Fibroblast of the conjunctiva (primary cell): ENCODE measurements around the gene NPHP4.

Experiments
- DNase-seq: peaks from one replicate; pipeline ENCODE4 v3.0.0-alpha.2; 2010; ENCODE audit warnings: low read depth

Gene NPHP4

DNA sequence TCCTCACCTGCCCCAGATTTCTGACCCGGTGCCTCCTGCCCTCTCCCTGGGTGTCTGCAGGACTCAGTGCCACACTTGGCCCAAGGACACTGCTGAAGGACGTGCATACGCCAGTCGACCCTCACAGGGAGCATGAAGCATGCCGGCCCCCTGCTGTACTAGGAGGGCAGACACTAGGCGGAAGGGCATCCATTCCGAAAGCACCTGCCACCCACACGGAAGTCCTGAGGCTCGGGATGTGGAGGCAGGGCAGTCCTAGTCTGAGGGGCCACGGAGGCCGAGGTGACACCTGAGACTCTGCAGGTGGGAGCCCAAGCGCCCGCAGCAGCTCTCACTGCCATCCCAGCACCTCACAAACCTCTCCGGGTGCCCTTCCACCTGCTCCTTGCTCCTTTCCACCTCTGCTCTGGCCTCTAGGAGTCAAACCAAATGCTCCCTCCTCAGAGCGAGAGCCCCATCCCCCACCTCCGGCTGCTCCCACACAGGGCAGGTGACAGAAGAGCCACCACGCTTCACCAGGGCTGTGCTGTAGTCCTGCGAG lies 2.4 kb downstream of the NPHP4 start:
- no peak for DNase-seq

DNA sequence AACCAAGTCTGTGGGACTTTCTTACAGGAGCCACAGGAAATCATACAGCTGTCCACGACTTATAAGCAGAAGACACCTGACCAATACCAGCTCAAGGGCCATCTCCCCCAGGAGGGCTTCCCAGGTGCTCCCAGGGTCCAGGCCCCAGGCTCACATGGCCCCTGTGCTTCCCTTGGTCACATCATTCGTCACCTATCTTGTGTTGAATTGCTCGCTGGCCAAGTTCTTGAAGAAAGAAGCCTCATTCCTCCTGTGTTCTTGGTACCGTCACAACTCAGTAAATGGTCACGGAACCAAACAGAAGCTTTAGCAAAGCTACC lies 3.0 kb downstream of the NPHP4 start:
- DNase-seq = no peak

DNA sequence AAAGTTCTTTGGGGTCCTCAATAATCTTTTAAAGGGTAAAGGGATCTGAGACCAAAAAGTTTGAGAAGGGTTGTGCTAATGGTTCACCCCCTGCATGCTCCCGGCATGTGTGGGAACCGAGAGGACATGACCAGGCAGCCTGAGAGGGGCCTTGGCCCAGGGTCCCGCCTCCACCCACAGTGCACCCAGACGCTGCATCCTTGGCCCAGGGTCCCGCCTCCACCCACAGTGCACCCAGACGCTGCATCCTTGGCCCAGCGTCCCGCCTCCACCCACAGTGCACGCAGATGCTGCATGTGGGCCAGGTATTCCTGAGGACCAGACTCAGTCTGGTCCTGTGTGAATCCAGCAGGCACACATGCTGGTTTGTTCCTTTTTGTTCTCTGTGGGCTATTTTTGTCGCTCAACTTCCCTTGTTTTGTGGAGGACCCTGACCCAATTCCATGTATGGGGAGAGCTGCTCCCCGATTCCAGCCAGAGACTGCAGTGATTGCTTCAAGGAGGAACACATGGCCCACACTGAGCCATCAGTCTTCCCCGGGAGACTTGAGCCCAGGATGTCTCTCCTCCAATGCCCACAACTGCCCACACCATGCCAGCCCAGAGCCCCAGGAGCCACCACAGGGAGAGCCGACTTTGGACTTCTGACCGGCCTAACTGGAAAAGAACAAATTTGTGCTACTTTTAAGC lies 3.5 kb downstream of the NPHP4 start:
- DNase-seq = no peak

DNA sequence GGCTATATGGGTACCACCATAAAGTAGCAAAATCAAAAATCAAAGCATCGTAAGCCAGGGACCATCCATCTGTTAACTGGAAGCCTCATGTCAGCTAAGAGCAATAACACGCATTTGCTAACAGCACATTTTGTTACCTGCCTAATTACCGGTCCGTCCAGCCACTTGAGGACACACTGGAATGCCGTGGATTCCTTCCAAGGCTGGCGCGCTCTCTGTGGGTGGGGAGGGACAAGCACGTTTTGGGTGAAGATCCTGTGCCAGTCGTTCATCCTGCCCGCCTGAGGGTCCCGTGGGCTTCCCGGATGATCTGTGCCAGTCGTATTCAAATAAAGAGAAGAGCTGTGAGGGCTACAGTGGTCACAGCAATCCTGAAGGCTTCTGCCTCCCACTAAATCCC lies 6.2 kb downstream of the NPHP4 start:
- DNase-seq = no peak

DNA sequence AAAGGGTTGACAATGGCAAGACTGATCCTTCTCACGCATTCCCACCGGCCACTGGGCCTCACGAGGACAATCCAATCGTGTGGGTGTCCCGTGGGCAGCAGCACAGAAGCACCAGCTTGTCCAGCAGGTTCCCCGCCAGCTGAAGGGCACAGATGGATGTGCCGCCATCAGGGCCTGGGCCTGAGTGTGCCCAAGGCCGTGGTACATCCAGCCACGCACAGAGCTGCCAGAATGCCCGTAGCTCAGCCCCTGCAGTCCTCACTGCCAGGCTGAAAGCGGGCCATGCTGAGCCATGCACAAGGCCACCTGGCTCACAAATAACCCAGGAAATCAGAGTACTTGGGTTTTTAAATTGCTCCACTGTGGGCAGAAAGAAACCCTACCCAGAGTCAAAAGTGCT lies 7.0 kb downstream of the NPHP4 start:
- DNase-seq = no peak

DNA sequence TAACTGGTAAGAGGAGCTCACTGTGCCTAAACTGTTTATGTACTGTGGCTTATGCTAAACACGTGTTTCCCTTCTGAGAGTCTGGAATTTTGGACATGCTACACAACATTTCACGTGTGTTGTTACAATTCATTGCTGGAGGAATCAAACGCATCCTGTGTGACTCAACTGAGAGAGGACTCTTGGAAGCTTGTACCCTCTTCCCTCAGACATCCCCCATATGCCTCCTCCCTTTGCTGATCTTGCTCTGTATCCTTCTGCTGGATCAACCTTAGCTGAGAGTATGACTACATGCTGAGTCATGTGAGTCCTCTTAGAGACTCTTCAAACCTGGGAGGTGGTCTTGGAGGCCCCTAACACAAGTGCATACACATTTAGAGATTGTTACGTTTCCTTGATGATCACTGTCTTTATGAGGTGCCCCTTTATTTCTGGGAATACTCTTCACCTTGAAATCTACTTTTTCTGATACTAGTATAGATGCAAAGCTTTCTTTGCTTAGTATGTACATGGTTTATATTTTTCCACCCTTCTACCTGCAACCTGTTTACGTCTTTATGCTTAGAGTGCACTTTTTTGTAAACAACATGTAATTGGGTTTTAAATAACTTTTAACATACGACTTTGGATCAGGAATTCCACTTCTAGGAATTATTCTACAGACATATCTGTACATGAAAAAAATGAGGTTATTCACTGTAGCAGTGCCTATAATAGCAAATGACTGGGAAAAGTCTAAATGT lies 8.7 kb downstream of the NPHP4 start:
- DNase-seq = peak; percentile 12

DNA sequence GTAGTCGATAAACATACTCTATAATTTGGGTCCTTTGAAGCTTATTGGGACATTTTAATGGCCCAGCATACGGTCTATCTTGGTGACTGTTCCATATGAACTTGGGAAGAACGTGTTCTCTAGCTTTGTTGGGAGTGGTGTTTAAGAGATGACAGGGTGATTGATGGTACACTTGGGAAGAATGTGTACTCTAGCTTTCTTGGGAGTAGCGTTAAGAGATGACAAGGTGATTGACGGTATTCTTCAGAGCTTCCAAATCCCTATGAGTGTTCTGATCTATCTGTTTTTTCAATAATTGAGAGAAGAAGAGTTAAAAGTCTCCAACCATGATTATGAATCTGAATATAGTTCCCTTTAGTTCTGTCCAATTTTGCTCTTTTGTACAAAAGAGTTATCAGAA lies 9.4 kb downstream of the NPHP4 start:
- no peak for DNase-seq

DNA sequence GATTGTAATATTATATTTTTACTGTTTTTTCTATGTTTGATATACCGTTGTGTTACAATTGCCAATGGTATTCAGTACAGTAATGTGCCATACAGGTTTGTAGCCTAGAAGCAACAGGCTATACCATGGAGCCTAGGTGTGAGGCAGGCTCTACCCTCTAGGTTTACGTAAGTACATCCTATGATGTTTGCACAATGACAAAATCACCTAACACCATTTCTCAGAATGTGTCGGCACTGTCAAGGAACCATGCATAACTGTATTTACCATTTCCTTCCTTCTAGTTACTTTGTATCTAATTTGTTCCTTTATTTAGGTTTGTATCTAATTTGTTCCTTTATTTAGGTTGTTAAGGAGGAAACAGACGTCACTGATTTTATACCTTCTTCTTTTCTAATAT lies 9.9 kb downstream of the NPHP4 start:
- DNase-seq = no peak

DNA sequence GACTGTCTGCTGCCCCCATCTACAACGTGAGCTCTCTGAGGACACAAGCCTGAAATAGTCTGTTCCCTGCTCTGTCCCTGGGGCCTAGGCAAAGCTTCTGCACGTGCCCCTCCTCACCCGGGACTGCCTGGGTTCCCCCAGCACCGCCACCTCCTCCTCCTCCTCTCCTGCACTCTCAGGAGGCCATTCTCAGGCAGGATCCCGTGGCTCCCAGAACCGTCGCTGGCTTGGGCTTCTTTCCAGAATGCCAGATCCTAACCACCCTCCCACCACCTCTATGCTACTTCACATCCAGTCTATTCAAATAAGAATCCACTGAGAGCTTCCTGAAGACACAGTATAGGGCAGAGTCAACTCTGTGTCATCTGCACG lies 11.2 kb downstream of the NPHP4 start:
- no peak for DNase-seq

DNA sequence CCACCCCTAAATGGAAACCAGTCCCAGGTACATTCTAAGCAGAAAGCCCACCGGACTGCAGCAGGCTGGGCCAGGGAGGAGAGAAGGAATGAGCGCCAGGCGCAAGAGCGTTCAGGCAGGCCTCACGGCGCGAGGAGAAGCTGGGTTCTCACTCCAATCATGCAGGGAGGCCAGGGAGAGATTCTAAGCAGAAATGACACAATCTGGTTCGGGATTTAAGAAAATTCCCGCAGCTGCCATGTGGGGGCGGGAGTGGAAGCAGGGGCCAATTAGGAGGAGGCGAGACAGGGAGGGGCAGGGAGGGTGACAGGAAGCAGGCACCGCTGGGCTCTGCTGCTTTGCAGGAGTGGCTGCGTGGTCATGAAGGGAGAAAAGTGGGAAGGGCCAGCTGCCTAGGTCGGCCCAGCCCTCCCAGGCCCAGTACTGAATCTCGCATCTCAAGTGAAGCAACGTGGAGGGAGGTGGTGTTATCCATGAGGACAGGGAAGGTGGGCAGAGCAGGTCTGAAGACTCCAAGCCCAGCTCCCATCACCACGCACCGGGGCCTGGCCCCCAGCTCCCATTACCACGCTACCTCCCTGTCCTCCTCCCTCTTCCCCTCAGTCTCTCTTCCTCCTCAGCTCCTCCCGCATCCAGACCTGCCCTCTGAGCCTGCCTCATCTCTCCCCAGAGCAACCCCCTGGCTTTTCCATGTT lies 11.8 kb downstream of the NPHP4 start:
- DNase-seq = peak; percentile 14

DNA sequence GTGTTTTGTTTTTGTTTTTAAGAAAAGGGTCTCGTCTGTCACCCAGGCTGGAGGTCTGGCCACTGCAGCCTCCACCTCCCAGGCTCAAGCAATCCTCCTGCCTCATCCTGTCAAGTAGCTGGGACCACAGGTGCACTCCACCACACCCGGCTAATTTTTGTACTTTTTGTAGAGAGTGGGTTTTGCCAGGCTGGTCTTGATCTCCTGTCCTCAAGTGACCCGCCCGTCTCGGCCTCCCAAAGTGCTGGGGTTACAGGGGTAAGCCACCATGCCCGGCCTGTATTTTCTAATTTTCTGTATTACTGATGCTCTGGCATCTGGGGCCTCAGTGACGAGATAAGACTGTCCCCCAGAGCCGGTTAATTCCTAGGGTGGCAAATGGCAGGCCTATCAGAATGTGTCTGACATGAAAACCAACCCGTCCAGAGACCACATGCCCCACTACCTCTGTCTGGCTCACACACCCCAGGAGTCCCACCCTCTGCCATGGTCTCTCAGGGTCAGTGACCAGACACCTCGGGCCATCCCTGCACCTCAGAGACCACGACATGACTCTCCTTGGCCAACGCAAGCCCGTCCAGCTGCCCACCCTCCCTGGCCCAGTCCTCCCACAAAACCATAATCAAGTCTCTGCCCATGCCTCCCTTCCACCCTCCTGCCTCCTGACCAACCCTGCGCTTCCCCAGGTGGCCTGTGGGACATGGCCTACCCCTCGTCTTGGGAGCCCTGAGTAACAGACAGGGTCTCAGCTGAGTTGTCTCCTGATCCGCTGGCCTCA lies 12.5 kb downstream of the NPHP4 start:
- no peak for DNase-seq

DNA sequence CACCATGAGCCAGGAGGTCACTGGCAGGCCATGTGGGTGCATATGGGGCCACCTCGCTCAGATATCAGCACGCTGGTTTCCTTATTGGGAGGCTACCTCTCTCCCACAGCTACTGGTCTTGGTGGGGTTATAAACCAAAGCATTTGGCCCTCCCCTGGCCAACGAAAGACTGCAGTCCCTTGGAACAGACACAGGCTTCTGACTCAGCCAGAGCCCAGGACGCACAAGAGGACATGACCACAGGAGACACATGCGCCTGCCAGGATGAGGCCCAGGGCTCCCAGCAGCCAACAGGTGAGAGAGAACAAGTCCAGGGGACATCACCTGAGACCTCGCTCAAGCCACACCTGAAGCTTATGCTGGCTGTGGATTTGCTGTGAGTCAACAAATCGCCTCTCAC lies 13.8 kb downstream of the NPHP4 start:
- DNase-seq = no peak

DNA sequence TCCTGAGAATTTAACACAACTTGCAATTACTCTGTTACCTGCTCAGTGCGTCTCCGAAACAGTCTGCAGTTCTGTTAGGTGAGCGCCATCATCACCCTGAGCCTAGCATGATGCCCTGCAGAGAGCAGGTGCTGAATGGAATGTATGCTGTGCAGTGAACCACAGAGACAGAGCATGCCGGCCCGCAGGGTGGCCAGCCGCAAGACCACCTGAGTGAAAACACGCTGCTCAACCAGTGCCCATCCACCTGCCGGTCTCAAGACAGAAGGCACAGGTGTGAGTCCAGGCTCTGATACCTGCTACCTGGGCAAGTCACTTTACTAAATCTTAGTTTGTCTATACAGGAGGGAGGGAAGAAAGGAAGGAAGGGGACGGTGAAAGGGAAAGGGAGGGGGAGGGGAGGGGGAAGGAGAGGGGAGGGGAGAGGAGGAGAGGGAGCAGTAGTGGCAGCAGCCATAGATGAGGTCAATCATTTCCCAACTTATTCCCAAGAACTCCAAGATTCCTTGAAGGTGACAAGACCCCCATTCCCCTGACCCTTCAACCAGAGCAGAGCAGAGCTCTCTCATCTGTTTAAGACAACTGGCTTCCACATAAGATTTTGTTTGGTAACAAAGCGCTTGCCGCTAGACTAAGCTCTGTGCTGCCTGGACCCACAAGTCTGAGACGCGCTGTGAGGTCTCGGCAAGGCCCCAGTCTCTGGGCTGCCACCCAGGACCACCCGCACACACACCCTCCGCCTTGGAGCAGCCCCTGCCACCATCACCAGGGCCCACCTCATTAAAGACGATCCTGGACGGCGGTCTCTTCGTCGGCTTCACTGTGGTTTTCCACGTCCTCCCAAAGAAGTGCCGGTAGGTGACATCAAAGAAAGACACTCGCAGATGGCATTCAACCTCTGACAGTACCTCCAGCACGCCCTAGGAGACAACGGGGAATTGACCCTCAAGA lies 14.5 kb downstream of the NPHP4 start:
- DNase-seq = no peak

DNA sequence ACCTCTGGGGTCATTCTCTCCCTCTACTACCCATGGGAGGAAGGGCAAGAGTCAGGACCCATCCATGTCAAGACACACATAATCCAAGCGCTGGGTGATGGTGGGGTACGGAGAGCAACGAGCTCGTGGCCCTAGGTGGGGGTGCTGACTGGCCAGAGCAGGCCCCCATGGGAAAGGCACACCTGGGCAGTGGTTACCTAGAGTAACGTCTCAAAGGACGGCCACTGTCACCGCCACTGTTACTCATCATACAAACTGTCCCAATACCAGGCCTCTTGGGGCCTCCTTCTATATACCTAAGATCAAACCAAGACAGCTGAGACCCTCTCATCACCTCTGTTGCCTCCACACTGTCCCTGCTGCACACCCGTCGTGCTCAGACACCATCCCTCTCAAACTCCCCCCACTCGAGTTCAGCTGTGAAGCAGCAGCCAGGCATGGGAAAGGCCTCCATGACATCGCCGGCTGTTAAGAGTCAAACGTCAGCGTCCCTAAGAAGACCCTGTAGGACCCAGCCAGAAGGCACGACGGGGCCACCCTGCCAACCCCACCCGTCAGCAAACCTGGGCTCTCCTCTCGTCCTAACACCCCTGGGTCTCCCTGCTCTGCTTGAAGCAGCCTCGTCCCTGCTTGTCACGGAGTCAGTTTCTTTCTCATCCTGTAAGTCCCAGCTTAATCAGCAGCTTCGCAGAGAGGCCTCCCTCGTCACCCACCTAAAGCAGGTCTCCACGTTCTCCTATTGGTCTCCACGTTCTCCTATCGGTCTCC lies 15.3 kb downstream of the NPHP4 start:
- no peak for DNase-seq

DNA sequence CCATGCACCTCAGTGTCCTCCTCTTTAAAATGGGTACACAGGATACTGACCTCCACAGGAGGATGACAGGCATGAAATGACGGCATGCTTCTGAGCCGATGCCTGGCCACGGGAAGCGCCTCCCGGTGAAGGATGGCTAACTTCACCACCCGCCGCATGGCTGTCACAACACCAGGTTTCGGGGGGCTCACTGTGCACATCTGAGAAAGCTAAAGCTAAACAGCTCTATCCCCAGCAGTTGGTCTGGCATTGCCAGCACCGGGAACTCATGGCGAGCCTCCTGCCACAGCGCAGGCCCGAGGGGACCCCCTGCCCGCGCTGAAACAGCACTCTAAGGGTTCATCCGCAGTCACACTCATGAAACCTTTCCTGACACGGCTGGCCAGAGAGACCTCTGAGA lies 16.0 kb downstream of the NPHP4 start:
- DNase-seq = no peak

DNA sequence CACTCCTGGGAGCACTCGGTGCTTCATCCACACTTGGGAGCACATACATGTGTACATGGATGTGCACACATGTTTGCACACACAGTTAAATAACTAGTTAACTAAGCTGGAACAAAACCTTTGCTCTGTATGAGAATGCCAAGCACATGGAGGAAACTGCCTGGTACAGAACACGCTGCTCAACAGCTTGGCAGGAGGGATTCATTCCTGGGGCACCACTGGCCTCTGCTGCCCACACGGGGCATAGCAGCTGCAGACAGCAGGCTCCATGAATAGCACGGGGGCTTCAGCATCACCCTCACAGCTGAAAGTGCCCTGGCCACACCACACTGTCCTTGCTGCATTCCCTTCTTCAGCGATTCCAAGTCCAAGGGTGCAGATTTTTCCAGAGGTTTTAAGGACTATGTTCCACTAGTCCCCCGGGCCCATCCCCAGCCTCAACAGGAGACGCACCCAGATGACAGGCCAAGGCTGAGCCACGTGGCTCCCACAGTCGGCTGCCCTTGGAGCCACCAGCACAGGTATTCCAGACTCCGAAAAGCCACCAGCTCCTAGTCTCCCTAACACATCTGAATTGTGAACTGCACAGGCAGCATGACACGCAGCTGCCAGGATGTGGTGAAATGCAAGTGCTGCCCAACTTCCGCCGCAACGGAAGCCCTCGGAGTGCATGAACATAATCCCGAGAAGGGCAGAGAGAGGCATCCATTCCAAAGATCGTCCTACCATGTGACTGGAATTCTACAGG lies 16.9 kb downstream of the NPHP4 start:
- peak; percentile 35 for DNase-seq

DNA sequence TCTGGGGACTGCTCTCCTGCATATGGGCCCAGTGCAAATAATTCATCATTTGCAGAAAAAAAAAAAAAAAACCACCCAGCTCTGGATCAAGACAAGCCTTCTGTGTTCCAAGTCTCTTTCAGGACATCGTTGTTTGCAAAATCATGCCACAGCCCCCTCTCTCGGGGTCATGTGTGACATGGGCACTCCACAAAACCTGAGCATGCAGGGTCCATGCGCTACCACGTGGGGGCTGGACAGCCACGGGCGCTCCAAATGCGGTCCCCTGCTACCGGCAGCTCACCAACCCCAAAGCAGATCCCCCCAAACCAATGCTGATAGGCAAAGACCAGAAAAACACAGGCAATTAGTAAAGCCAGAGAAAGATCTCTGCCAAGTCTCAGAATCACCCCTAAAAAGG lies 17.6 kb downstream of the NPHP4 start:
- DNase-seq = no peak

DNA sequence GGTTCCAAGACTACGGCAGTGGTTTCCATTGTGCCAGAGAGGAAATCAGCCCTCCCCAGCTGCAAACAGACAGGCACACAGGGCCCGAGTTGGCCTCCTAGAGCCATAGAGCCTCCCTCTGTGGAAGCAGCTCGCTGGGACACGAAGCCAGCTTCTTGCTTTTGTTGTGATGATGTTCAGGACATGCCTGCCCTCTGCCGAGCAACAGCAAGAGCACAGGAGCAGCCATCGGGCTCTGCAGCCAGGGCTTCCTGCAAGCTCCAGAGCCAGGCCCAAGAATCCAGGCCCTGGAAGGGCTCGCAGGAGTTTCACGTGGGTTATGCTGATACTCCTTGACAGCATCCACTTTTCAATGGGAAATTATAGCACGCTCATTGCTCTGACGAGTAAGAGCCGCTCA lies 18.5 kb downstream of the NPHP4 start:
- DNase-seq = no peak

DNA sequence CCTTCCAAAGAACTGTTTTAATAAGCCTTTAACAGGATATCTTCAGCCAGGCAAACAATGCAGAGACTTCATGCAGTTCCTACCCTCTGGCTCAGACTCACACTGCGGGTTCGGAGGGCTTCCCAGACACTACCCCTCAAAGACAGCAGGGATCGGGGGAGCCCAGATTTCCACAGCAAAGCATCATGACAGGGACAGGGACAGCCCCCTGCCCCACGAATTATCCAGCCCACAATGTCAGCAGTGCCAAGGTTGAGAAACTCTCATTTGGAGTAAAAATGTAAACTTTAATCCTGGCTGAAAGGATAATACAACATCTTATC lies 20.1 kb downstream of the NPHP4 start:
- no peak for DNase-seq
